NCI-H2081 treated with DMSO at 0.1 percent for 48 hours (cell line): ENCODE data around the gene CCDC33.

Experiments
- DNase-seq: peaks from one replicate; lab custom pipeline; 2025; lab: John Stamatoyannopoulos, UW

CCDC33 gene

DNA sequence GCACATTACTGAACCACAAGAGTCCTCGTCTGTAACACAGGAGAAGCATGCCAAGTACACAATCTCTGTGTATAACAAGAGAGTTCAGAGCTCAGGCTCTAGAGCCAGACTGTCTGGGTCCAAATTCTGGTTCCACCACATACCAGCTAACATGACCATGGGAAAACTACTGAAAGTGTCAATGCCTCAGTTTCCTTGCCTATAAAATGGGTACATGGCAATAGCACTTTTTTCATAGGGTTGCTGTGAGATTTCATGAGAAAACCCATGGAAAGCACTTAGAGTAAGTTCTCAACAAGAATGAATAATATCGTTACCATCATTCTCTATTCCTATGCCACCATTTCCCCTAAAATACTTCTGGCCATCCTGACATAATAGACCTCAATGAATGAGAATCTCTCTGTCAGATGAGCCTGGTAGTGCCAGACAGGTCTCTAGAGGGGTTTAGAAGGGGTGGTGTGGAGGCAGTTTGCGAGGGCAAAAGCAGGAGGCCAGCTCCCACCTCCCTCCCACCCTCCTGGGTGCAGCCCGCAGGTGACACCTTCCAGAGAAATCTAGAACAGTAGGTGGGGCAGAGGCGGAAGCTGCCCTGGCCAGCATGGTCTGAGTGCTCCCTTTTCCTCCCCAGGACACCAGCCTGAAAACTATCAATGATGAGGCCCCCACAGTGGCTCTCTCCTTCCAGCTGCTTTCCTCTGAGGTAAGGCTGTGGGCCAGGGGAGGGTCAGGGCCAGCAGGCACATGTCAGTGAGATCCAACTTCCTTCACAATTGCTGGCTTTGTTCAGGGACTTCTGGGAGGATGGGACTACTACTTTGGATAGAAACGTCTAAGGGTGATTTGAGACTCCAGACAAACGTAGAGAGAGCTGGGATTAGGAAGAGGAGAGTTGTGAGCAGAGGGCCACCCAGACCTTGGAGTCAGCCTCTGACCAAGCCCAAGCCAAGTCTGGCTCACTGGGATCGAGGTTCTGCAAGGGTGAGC lies 45.3 kb downstream of the CCDC33 start:
- DNase-seq: no peak

DNA sequence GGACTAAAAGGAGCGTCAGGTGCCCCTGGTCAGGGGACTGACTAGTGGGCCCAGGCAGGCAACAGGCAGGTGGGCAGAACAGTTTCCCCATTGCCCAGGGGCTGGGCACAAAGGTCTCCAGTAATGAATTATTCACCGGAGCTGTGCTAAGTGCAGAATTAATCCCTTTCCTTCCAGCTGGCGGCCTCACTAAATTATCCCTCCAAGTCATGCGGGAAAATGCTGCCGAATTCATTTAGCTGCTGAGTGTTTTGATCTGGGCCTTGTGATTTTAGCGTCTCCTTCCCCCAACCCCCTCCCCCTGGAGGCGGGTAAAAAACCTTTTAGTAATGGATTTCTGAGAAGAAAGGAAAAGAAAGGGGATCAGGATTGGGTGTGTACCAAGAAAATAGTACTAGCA lies 47.2 kb downstream of the CCDC33 start:
- no peak for DNase-seq

DNA sequence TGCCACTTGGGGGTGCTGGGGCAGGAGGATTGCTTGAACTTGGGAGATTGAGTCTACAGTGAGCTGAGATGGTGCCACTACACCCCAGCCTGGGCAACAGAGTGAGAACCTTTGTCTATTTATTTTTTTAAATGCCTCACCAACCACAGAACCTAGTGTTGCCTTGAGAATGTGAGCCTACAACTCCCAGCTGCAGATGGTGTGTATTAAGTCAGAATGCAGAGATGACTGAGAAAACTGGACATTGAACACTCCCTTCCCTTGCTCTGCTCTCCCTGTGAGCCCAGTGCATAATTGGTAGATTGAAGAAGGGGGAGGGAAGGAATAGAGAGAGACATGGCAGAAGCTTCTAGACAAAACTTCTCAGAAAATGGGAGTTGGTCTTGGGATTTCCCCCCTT lies 53.5 kb downstream of the CCDC33 start:
- DNase-seq: no peak

DNA sequence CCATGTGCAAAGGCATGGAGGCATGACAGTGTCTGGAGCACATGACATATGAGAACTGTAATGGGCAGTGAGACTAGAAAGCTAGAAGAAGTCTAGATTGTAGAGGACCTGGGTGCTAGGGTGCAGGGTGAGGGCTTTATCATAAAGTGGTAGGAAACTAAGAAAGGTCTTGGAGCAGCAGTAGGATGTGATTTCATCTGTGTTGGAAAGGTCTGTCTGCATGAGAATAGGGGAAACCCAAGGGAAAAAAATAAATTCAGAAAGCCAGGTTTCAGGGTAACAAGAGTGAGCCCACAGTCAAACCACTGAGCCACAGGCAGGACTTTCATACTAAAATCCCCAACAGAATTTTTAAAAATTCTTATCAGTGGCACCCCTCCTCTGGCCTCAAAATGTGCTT lies 54.5 kb downstream of the CCDC33 start:
- no peak for DNase-seq

DNA sequence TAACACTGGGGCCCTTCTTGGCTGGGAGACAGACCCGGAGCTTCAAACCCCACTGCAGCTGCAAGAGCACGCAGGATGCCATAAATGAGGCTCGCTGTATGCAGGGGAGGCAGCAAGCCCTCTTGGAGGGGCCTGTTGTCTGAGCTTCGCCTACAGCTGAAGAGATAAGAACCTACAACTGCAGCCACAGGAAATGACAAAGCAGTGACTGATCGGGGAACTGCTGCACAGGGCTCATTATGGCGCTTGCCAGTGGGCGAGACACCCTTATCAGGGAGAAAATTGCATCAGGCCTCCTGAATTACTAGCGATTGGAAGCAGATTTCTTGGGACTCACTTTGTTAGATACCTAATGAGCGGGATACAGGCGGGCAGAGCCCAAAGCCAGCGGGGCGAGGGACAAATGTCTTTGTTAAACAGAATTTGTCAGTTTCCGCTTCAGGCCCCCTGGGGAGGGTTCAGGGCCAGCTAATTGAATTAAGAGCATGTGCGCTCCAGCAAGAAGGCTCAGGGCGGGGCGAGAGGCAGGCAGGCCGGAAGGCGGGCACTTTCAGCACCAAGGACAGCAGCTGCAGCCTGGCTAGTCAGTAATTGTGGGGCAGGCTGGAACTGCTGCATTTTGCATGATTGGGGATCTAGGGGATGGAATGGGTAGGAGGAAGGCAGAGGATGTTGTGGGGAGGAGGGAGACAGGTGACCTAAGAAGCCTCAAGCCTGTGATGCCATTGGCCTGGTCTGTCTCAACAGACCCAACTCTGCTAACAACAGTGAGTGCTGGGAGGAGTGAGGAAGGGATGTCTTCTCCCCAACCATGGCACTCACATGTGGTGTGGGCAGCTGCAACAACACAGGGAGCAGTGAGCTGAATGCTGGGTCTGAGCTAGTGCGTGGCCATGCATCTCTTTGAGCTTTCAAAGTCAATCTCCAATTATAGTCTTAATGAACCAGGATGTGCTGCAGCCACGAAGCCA lies 55.3 kb downstream of the CCDC33 start:
- DNase-seq: peak; percentile 67

DNA sequence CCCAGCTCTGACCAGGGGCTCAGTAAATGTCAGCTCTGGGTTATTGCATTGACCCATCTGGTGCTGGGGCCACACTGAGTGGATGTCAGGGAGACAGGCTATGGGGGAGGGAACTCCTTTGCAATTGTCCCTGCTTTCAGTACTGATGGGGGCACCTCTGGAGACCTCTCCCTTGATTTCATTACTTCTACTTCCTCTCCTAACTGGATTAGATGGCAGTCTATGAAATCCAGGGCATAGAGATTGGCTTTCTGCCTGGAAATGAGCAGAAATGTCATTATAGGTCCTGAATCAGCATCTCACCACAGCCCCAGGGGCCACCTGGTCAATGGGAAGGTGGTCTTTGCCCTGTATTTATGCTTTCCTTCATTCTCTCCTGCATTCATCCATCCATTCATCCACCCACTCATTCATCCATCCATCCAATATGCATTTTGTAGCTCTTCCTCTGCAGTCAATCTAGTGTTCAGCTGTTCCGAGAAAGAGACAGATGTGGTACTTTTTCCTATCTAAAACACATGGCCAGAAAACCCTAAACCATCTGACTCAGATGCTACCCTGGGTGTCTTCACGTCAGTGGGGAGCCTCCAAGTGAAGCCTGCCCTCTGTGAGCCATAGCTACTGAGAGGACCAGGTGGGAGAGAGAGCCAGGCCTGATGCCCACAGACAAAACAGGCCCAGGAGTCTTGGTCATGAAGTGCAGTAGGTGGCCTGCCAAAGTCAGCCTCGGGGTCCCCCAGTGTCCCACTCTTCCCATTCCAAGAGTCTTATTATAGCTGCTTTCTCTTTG lies 57.1 kb downstream of the CCDC33 start:
- DNase-seq: no peak

DNA sequence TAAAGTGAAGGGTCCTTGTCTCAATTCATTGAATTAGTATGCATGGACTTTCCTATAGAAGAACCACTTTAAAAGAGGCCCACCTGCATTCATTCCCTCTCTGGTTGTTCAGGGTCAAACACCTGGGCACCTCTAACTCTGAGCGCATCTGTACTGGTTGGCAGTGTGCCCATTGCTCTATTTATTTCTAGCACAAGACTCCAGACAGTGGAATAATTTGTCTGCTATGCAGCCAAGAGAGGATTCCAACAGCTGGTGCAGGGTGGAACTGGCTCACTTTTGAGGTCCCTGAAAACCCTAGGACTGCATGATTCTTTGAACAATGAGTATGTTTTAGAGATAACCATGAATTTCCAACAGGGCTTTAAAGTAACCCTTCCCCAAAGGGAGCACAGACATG lies 57.9 kb downstream of the CCDC33 start:
- DNase-seq: no peak

DNA sequence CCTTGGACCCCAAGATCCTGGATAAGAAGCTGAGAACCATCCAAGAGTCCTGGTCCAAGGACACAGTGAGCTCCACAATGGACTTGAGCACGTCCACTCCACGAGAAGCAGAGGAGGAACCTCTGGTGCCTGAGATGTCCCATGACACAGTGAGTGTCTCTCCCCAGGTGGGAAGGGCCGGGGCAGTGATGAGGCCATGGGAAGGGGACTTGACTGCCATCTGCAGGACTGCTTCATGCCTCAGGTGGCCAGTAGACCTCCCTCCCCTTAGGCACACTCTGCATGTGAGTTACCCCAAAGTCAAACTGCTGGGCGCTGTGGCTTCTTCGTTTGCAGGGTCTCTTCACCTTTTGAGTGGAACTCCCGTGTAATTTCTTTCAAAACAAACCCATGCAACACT lies 59.7 kb downstream of the CCDC33 start:
- no peak for DNase-seq

DNA sequence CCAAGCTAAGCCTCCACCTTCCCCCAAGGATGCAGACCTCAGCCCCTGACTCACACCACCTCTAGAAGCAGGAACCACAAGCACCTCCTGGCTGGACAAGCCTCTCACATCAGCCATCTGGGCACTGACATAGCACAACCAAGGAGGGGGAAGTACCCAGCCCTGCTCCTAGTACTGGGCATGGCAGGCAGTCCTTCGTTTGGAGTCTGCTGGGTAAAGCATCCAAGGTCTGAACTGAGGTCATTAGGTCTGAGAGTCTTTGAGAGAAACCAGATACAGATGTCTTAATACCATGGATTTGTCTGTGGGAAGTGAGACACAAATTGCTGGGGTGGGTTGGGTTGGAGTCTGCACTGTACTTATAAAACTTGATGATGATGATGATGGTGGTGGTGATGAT lies 61.8 kb downstream of the CCDC33 start:
- DNase-seq: no peak

DNA sequence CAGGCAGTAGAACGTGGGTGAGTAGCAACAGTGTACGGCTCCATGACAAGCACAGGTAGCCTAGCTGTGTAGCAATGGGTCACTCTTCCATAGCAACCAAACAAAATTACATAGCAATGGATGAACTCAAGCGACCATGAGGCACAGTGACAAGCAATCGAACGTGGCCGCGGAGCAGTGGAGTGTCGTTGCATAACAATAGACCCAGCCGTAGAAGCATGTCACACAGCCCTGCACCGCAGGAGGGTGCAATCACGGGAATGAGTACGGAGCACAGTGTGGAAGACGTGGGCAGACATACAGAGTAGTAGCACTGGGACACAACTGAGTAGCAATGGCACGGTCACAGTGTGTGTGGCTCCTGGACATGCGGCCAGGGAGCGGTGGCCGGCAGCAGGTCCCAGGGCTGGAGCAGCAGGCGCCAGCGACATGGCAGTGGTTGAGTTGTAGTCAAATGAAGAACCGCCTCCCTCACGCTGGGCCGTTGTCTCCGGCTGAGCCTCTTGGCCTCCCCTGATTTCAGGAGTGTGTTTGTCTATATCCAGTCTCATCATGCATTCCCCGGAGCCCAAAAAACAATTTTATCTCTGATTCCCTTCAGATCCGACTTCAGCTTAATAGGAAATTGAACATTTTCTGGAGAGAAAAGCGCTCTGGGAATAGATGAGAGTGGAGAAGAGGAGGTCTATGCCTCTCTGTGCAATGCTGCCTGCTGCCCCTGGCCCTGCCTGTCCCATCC lies 64.1 kb downstream of the CCDC33 start:
- no peak for DNase-seq

DNA sequence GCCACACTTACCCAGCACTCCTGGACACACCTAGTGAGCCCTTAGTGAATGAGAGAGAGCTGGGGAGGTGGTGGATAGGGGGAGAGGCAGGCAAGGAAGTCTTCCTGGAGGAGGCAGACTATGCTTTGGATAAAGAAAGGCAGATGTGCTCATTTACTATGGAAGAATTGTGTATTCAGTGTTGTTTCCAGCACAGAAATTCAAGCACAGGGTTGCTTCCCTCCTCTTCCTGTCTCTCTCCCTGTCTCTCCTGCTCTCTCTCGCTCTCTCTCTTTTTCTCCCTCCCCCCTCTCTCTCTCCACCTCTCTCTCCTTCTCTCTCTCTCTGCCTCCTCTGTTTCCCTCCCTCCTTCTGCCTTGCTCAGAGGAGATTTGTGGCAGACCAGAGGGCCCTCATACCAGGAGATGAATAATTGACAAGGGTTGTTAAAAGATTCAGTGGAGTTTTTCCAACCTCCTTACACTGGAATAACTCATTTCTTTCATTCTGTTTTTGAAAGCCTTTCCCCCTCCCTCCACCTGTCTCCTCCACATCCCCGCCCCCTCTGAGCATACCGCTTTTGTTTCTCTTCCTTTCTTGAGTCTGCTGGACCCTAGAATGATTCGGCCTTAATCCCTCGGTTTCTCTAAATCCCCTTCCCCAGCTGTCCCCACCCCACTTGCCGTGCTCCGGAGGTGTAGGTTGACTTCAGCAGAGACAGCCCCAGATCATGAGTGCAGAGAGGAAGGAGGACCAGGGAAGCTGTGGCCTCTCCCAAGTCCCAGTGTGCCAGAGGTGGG lies 65.6 kb downstream of the CCDC33 start:
- no peak for DNase-seq

DNA sequence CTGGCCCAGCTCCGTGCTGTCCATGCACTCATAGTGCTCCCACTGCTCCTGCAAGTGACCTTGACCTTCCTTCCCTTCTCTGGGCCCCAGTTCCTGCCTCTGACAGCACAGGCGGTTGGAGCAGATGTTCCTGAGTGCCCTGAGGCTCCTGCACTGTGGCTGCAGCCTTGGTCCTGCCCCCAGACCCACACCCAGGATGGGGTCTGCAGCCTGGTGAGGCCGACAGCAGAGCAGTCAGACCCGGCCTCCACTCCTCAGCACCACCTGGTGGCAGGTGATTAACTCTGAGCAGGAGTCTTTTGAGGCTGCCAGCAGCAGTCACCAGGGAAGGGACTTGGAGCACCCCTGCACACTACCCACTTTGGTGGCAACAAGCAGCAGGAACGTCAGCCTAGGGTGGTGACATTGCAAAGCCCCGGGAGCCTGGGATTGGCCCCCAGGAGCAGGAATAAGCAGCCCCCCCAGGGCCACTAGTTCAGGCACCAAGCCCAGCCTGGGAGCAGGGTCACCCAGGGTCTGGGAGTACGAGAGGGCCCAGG lies 66.8 kb downstream of the CCDC33 start:
- peak; percentile 49 for DNase-seq

DNA sequence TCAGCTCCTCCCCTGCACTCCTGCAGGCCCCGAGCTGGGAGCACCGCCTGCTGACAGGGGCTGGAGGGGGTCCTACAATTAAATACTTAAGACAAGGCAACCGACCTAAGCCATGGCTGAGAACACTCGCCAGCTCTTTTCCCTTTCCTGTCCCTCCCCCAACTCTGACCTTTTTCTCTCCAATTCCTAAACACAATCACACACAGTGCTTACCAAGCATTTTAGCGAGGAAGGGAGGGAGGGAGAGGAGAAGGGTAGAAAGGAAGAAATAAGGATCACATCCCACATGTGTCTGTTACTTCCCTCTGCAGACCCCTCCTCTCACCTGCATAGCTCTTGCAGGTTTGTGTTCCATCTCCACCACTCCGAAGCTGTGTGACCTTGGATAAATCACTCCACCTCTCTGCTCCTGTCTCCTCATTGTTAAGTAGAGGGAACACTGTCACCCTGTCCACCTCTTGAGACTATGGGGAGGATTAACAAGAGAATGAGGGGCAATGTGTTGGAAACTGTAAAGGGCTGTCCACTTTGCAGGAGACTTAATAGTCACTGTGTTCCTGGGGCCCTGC lies 67.7 kb downstream of the CCDC33 start:
- no peak for DNase-seq

DNA sequence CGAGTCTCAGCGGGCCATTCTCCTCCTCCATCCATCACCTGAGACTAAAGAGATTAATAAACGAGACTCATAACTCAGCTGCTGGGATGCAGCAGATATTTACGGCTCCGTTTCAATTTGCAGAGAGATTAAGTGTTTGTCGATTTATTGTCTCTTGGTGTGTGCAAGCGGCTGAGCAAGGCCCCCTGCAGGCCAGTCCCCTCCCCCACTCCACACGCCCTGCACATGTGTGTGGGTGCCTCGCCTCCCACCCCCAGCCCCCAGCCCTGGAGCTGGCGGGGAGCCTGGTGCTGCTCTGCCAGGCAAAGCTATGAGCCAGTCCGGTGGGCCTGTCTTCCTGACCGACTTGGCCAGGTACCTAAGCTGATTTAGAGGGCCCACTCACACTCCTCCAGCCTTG lies 68.3 kb downstream of the CCDC33 start:
- no peak for DNase-seq

DNA sequence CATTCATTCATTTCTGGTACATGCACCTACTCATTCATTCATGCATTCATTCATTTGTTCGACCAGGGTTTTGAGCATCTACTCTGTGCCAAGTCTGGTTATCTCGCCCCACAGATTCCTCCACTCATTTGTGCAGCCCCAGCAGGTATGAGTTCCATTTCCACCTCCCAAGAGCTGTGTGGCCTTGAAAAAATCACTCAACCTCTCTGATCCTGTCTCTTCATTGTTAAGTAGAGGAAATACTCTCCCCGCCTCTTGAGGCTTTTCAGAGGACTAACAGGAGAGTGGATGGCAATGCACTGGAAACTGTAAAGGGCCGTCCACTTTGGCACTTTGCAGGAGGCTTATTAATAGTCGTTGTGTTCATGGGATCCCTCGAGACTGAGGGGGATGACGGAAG lies 69.6 kb downstream of the CCDC33 start:
- DNase-seq: no peak

DNA sequence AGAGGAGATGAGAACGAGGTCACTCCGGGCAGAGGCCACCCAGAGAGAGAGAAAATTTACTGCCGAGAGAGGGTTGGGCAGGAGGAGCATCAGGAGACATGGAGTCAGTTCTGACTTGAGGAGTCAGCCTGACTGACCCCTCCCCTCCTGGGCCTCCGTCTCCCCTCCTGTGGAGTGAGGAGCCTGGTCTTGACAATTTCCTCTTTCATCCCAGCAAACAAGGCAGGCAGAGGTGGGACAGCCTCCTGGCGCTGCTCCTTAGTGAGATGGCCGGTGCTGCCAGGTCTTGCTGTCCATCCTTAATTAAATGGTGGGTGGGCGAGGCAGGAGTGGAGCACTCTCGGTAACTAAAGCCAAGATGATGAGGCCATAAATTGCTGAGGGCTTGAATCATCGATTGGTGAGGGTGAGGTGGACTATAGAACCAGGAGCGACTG lies 70.7 kb downstream of the CCDC33 start:
- DNase-seq: no peak

DNA sequence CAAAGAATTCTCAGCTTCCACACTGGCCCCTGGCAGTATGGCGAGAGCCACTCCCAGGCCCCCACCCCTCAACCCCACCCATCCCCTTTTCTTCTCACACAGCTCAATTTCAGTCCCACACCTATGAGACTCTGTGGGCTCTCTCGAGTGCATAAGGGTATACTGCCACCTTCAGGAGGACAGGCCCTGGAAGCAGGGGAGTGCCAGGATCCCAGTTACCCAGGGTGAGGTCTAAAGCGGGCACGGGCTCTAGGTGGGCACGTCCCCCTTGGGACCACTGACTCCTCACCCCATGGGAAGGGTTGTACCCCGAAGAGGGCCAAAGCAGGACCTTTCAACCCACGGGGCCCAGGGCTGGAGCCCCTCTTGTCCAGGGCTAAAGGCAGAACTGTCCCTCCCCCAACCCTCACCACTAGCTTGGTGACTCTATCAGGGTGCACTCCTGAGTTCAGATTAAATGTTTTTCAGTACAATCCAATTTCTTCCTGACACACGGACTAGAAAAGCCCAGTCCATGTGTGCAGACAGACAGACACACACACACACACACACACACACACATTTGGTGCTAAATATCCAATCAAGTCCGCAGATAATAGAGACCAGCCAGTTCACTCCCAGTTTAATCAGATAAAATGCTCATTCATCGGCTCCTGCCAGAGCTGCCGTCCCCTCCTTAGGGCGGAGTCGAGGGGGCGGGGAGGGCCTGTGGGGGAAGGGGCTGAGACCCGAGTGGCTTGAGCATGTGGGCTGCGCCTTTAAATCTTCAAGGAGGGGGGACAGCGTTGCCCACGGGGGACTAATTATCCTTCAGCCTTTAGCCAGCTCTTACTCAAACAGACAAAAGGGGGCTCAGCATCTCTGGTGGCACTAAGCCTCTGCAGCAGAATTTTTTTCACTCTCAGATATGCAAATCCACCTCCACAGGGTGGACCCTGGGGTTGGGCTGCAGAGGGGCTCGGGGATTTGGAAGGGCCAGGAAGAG lies 72.0 kb downstream of the CCDC33 start:
- DNase-seq: peak; percentile 77

DNA sequence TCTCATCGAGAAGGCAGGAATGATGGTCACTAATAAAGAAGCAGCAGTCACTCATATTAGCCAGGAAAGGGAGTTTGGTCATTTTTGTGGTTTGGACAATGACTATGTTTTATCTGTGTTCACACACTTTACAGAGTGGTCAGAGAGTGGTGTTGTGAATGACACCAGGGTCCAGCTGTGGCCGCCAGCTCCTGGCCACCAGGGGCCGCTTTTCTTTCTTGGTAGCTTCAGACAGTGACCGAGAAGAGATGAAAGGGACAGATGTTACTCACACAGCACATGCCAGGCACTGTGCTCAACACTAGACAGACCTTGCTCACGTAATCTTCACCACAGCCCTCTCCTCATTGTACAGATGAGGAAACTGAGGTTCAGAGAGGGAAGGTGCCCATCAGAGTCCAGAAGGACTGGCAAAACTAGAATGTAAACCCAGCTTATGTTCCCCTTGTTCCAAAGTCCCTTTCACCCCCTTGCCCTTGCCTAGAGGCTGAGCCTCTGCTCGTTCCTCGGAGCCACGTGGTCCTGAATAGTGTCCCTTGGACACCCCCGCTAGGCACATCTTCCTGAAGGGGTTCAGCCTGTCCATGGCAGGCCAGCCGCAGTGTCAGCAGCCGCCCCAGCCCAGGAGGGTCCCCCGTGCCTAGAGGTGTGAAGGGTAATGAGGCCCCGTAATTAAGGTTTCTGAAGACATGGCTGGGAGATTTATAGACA lies 75.8 kb downstream of the CCDC33 start:
- DNase-seq: no peak
